DMS 273 (cell line): ENCODE measurements around the gene PDSS2.
"Not testable (repeated sequence)": the region's sequence is repeated elsewhere in the genome, so short reads cannot be mapped to it uniquely, and the experiment has no call there.

Experiments used
- DNase-seq: peaks from one replicate; lab custom pipeline; 2025; ENCODE audit not compliant: unreplicated experiment; lab: John Stamatoyannopoulos, UW

PDSS2 gene

GRCh38 chr6:107369493-107369892, 89.9 kb downstream of the PDSS2 start:
- no peak for DNase-seq

- no peak for DNase-seq
These were observed 90.9 kb downstream of the PDSS2 start for GRCh38 chr6:107368471-107368870.

- DNase-seq: not testable (repeated sequence)
These were observed 95.2 kb downstream of the PDSS2 start for GRCh38 chr6:107364173-107364572.

- no peak for DNase-seq
These were observed 97.4 kb downstream of the PDSS2 start for GRCh38 chr6:107361753-107362604.

GRCh38 chr6:107360476-107360875, 98.9 kb downstream of the PDSS2 start:
- DNase-seq: no peak

GRCh38 chr6:107357842-107358241, 101.5 kb downstream of the PDSS2 start:
- DNase-seq: no peak

GRCh38 chr6:107357031-107357430, 102.3 kb downstream of the PDSS2 start:
- no peak for DNase-seq

- no peak for DNase-seq
These were observed 103.7 kb downstream of the PDSS2 start for GRCh38 chr6:107355659-107356058.

- peak; percentile 28 for DNase-seq
These were observed 104.9 kb downstream of the PDSS2 start for GRCh38 chr6:107354451-107354850.

- DNase-seq: peak; percentile 38
These were observed 105.5 kb downstream of the PDSS2 start for GRCh38 chr6:107353773-107354382.

GRCh38 chr6:107348224-107348623, 111.1 kb downstream of the PDSS2 start:
- no peak for DNase-seq

- peak; percentile 32 for DNase-seq
These were observed 114.0 kb downstream of the PDSS2 start for GRCh38 chr6:107345393-107345792.

GRCh38 chr6:107344981-107345380, 114.4 kb downstream of the PDSS2 start:
- DNase-seq: peak; percentile 7

GRCh38 chr6:107344383-107344782, 115.0 kb downstream of the PDSS2 start:
- no peak for DNase-seq

GRCh38 chr6:107342144-107342543, 117.2 kb downstream of the PDSS2 start:
- no peak for DNase-seq

GRCh38 chr6:107340881-107341280, 118.5 kb downstream of the PDSS2 start:
- peak; percentile 18 for DNase-seq

GRCh38 chr6:107337191-107337741, 122.1 kb downstream of the PDSS2 start:
- peak; percentile 43 for DNase-seq

GRCh38 chr6:107334026-107334425, 125.3 kb downstream of the PDSS2 start:
- DNase-seq: no peak

- DNase-seq: no peak
These were observed 125.9 kb downstream of the PDSS2 start for GRCh38 chr6:107333491-107333890.

GRCh38 chr6:107331409-107332386, 127.7 kb downstream of the PDSS2 start:
- DNase-seq: peak; percentile 5

GRCh38 chr6:107330168-107330567, 129.2 kb downstream of the PDSS2 start:
- DNase-seq: no peak
